GM23248 (cell line): ENCODE data around the gene GORASP1. TPM values are rescaled to one million over a fixed set of nuclear protein-coding genes. Genes with fewer than 3 reads are reported as not detected.

ENCODE experiments used
- DNase-seq: peaks from one replicate; pipeline ENCODE4 v3.0.0-alpha.2; 2015
- H2AFZ ChIP-seq: fragments of 200-600 bp; sonication (generic); 2 replicates; pipeline ENCODE4 v1.6.1; 2016; ENCODE audit warnings: antibody characterized with exemption
- H3F3A ChIP-seq: fragments of 200-600 bp; sonication (generic); 2 replicates; pipeline ENCODE4 v1.6.1; 2016; ENCODE audit warnings: mild to moderate bottlenecking, antibody characterized with exemption, mixed run types; ENCODE audit not compliant: insufficient read depth
- H3K27ac ChIP-seq: fragments of 200-600 bp; sonication (generic); 2 replicates; pipeline ENCODE4 v1.5.1; 2016; ENCODE audit warnings: mild to moderate bottlenecking
- H3K27me3 ChIP-seq: fragments of 200-600 bp; sonication (generic); replicated peaks from 2 replicates; pipeline ENCODE4 v1.6.1; 2016; ENCODE audit warnings: mild to moderate bottlenecking; ENCODE audit not compliant: insufficient read depth
- H3K36me3 ChIP-seq: fragments of 200-600 bp; sonication (generic); 2 replicates; pipeline ENCODE4 v1.6.1; 2016; ENCODE audit warnings: low read depth, mild to moderate bottlenecking
- H3K4me1 ChIP-seq: fragments of 200-600 bp; sonication (generic); 2 replicates; pipeline ENCODE4 v1.6.1; 2016; ENCODE audit warnings: mild to moderate bottlenecking; ENCODE audit not compliant: insufficient read depth
- H3K4me2 ChIP-seq: fragments of 200-600 bp; sonication (generic); one replicate; pipeline ENCODE4 v1.6.1; 2016; ENCODE audit warnings: mild to moderate bottlenecking; ENCODE audit not compliant: unreplicated experiment
- H3K4me3 ChIP-seq: fragments of 200-600 bp; sonication (generic); 2 replicates; pipeline ENCODE4 v1.5.1; 2016; ENCODE audit warnings: mild to moderate bottlenecking
- H3K79me2 ChIP-seq: fragments of 200-600 bp; sonication (generic); 2 replicates; pipeline ENCODE4 v1.6.1; 2016; ENCODE audit warnings: mild to moderate bottlenecking; ENCODE audit not compliant: insufficient read depth
- H3K9ac ChIP-seq: fragments of 200-600 bp; sonication (generic); 2 replicates; pipeline ENCODE4 v1.6.1; 2016; ENCODE audit warnings: mild to moderate bottlenecking
- H3K9me2 ChIP-seq: fragments of 200-600 bp; sonication (generic); 2 replicates; pipeline ENCODE4 v1.6.1; 2016; ENCODE audit warnings: mixed run types, mild to moderate bottlenecking, moderate library complexity; ENCODE audit not compliant: insufficient read depth
- H3K9me3 ChIP-seq: fragments of 200-600 bp; sonication (generic); one replicate; pipeline ENCODE4 v1.6.1; 2017; ENCODE audit warnings: low read depth
- H4K20me1 ChIP-seq: fragments of 200-600 bp; sonication (generic); 2 replicates; pipeline ENCODE4 v1.6.0; 2016; ENCODE audit not compliant: insufficient read depth
- EZH2 ChIP-seq: fragments of 200-600 bp; sonication (generic); IDR thresholded peaks from 2 replicates; pipeline ENCODE4 v1.6.1; 2018; ENCODE audit warnings: antibody characterized with exemption, mild to moderate bottlenecking; ENCODE audit not compliant: insufficient read depth, poor library complexity, severe bottlenecking
- EZH2phosphoT487 ChIP-seq: fragments of 200-600 bp; sonication (generic); IDR thresholded peaks from 2 replicates; pipeline ENCODE4 v1.6.1; 2018; ENCODE audit warnings: antibody characterized with exemption, moderate library complexity, mild to moderate bottlenecking, low read depth; ENCODE audit not compliant: insufficient read depth
- WGBS, 2 experiments: methylation state at CpG; one replicate each; pipeline ENCODE4 v1.1.6; 2015 to 2017; ENCODE audit warnings: low lambda C conversion rate in 2 of 2, low coverage in 1 of 2; ENCODE audit errors: missing lambda C conversion rate in 2 of 2; 5-methylcytosine and 5-hydroxymethylcytosine counted together
- in situ Hi-C: fragments of 300-500 bp; cut with MboI; formaldehyde crosslinking; loops from 2 replicates; pipeline ENCODE4 v1.15.0; 2020
- polyA plus RNA-seq: library from polyadenylated mRNA; unstranded; fragments of >200 nt; fragmentation: Nextera tagmentation; extraction: Ambion mirVana; gene quantifications from 2 replicates; pipeline ENCODE4 v1.2.1, GENCODE V29; 2016
- total RNA-seq: library from RNA; depleted of rRNA; stranded (reverse); fragments of >200 nt; shearing (Covaris generic); gene quantifications from 2 replicates; pipeline ENCODE4 v1.2.3, GENCODE V29; 2014

GORASP1 gene
- total and polyA plus RNA-seq, 2 experiments from 2014 or later = 33.1 to 63.8 TPM

DNA sequence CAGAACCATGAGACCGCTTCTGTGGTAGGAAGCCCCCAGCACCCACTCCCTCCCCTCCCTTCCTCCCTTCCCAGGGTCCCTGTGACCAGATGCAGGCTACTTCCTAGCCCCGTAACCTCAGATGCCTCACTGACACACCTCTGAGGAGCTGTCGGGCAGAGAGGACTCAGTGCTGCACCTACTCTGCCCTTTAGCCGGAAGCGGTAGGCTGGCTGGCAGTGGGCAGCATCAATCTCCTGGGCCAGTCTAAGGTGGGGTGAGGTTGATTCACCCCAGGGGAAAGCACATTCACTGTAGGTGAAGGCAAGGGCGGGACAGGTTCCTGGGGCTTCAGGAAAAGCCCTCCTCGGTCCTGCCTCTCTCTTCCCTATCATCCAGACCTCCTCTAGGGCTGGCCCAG lies 26.9 kb upstream of the GORASP1 start:
- no peak overlapping the region for H2AFZ ChIP-seq

DNA sequence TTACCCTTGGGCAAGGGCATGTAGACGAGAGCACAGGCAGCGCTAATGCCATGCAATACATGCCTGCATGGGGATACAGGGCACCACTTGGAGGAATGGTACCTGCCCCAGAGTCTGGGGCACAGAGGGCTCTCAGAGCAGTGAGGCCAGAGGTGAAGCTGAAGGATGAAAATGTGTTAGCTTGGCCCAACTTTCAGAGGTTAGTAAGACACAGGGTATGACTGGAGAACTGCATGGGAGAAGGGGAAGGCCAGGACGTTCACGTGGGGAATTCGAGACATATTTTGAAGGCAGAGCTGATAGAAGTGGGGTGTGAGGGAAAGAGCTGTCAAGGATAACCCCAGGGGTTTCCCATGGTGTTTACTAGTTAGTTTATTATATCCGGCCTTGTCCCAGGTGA lies 26.4 kb upstream of the GORASP1 start:
- no peak overlapping the region for H3K4me2 ChIP-seq
- no peaks in the 10 kb centered on the region for H3K79me2 ChIP-seq
- in situ Hi-C loops = no loop called here
- H2AFZ ChIP-seq = no peak overlapping the region
- no peaks in the 10 kb centered on the region for H3K36me3 ChIP-seq
- 78 to 79% methylated on average over 6 of the region's 6 CpGs for WGBS, 2 experiments
- no peaks in the 10 kb centered on the region for H3K4me1 ChIP-seq
- H3K27me3 ChIP-seq = no peaks in the 10 kb centered on the region
- no peaks in the 10 kb centered on the region for H3K9me3 ChIP-seq
- TF ChIP-seq EZH2 (no peak), EZH2phosphoT487 (no peak)
- H3F3A ChIP-seq = no peaks in the 10 kb centered on the region
- H3K9ac ChIP-seq = no peak overlapping the region
- no peak overlapping the region for H3K4me3 ChIP-seq
- H4K20me1 ChIP-seq = no peaks in the 10 kb centered on the region
- no peak overlapping the region for H3K27ac ChIP-seq
- no peak for DNase-seq
- no peaks in the 10 kb centered on the region for H3K9me2 ChIP-seq

More for the DNA sequence above, 26.9 kb upstream of the GORASP1 start:
- H3K79me2 ChIP-seq = no peaks in the 10 kb centered on the region
- no peaks in the 10 kb centered on the region for H3K9me2 ChIP-seq
- H3K9me3 ChIP-seq = no peaks in the 10 kb centered on the region
- no peak for DNase-seq
- in situ Hi-C loops = no loop called here
- no peaks in the 10 kb centered on the region for H3K4me1 ChIP-seq
- H3K4me2 ChIP-seq = no peak overlapping the region
- WGBS, 2 experiments = 75 to 83% methylated on average over 7 of the region's 7 CpGs
- H3F3A ChIP-seq = peaks cover 1% of the 10 kb centered on the region; the same call in 1 of the 2 replicates
- H4K20me1 ChIP-seq = no peaks in the 10 kb centered on the region
- no peak overlapping the region for H3K9ac ChIP-seq
- no peak overlapping the region for H3K4me3 ChIP-seq
- TF ChIP-seq EZH2phosphoT487 (no peak), EZH2 (no peak)
- H3K27me3 ChIP-seq = no peaks in the 10 kb centered on the region
- H3K27ac ChIP-seq = no peak overlapping the region
- no peaks in the 10 kb centered on the region for H3K36me3 ChIP-seq

DNA sequence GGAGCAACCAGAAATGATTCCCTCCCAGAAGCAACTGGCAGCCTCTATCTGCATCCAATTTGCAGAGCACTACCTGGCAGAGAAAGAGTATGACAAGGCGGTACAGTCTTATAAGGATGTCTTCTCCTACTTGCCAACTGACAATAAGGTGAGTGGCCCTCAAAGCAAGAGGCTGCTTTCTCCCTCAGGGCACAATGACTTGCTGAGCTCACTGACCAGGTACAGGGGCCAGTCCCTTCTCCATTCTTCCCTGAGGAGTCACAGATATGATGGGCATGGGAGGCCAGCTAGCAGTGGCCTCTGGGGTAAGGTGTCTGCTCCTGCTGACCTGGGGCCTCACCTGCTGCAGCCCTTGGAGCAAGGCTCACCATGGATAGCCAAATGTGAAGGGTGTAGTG lies 25.7 kb upstream of the GORASP1 start:
- 90 to 100% methylated on average over 1 of the region's 1 CpG for WGBS, 2 experiments

DNA sequence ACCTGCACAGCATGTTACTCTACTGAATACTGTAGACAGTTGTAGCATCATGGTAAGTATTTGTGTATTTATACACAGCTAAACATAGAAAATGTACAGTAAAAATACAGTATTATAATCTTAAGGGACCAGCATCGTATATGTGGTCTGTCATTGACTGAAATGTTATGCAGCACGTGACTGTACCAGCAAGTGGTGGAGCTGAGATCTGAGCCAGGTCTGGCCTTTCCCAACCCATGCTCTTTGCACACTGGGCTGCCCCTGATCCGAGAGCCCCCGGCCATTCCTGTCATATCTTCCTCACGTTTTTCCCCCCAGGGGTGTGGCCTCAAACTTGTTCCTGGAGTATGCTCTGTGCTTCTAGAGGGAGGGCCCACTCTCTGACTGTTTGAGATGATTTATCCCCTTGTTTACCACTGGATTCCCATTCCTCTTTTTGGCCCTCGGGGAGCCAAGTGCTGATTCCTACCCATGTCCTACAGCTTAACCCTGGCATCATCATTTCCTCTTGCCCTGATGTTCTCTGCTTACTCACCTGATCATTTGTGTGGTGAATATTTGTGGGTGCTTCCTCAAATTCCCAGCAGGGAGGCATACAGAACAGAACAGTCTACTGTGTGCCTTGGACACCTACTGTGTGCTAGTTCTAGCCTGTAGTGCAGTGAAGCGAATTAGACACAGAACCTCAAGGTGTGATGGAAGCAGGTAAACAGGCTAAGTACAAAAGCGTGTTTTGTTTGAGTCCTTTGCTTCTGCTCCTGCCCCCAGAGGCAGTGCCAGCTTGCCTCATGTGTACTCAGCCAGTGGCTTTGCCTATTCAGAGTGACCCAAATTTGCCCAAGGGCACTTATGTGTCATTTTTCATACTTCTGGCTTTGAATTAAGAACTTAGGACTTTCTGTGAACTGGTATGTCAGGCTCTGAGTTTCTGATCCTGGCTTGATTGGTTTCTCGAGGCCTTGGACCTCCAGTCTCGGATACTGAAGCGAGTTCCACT lies 25.0 kb upstream of the GORASP1 start:
- no peaks in the 10 kb centered on the region for H3K9me3 ChIP-seq
- in situ Hi-C loops = no loop called here
- no peaks in the 10 kb centered on the region for H3K27me3 ChIP-seq
- no peak overlapping the region for H3K4me2 ChIP-seq
- H3K4me3 ChIP-seq = no peak overlapping the region
- no peaks in the 10 kb centered on the region for H3F3A ChIP-seq
- H3K27ac ChIP-seq = no peak overlapping the region
- H2AFZ ChIP-seq = no peak overlapping the region
- no peaks in the 10 kb centered on the region for H3K9me2 ChIP-seq
- no peak overlapping the region for H3K9ac ChIP-seq
- TF ChIP-seq EZH2phosphoT487 (no peak), EZH2 (no peak)
- no peaks in the 10 kb centered on the region for H4K20me1 ChIP-seq
- no peaks in the 10 kb centered on the region for H3K79me2 ChIP-seq
- no peaks in the 10 kb centered on the region for H3K4me1 ChIP-seq
- no peaks in the 10 kb centered on the region for H3K36me3 ChIP-seq
- 80 to 82% methylated on average over 11 of the region's 11 CpGs for WGBS, 2 experiments
- no peak for DNase-seq

More for the DNA sequence above, 25.7 kb upstream of the GORASP1 start:
- Histone ChIP-seq H2AFZ (no peak overlapping the region), H3K9me3 (no peaks in the 10 kb centered on the region), H3K9me2 (no peaks in the 10 kb centered on the region), H3K36me3 (no peaks in the 10 kb centered on the region), H3K27me3 (no peaks in the 10 kb centered on the region), H3K27ac (no peak overlapping the region), H3K4me2 (no peak overlapping the region), H3K4me3 (no peak overlapping the region), H3K79me2 (no peaks in the 10 kb centered on the region), H3K9ac (no peak overlapping the region), H4K20me1 (no peaks in the 10 kb centered on the region), H3F3A (no peaks in the 10 kb centered on the region), H3K4me1 (no peaks in the 10 kb centered on the region)
- DNase-seq = no peak
- TF ChIP-seq EZH2phosphoT487 (no peak), EZH2 (no peak)
- in situ Hi-C loops = no loop called here
